GM19238 (cell line): ENCODE data around the gene LHFPL3.

Source experiments
- DNase-seq: peaks from one replicate; pipeline ENCODE4 v3.0.0; 2011; ENCODE audit warnings: low spot score; ENCODE audit not compliant: insufficient read length

LHFPL3 gene

GRCh38 chr7:104795616-104796398 is 467.4 kb downstream of the LHFPL3 start:
- no peak for DNase-seq

DNA sequence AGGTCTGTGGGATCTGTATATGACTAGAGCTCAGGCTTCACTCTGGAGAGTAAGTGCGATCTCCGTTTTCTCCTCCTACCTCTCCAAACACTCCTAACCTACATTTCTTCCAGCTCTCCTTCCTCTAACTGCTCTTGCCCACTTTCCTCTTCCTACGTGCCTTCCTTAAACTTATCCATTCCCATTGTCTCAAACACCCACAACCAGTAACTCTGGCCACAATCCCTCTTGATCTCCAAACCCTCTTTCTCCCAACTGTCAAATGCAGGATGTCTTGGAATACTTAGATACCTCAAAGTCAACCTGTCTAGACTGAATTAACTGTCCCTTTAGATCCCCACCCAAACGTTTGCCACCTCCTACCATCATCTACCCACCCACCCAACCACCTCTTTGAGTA is 471.9 kb downstream of the LHFPL3 start:
- no peak for DNase-seq

GRCh38 chr7:104801022-104801421 is 472.6 kb downstream of the LHFPL3 start:
- no peak for DNase-seq

GRCh38 chr7:104803931-104804330 is 475.5 kb downstream of the LHFPL3 start:
- no peak for DNase-seq

DNA sequence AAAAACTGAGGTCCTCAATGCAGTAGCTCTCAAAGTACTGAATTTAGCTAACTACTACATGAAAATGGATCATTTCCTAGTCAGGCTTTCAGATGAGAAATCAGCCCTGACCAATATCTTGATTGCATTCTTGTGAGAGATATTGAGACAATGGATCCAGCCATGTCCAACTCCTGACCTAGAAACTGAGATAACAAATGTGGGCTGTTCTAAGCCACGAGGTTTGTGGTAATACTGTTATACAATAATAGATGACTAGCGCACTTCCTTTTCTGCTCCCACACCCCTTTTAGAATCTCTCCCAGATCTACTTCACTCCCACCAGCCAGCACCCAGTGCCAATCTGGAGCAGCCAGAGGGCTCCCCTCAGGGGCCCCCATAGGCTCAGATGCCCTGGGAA is 476.3 kb downstream of the LHFPL3 start:
- no peak for DNase-seq

GRCh38 chr7:104805449-104806317 is 477.3 kb downstream of the LHFPL3 start:
- DNase-seq, result no peak

DNA sequence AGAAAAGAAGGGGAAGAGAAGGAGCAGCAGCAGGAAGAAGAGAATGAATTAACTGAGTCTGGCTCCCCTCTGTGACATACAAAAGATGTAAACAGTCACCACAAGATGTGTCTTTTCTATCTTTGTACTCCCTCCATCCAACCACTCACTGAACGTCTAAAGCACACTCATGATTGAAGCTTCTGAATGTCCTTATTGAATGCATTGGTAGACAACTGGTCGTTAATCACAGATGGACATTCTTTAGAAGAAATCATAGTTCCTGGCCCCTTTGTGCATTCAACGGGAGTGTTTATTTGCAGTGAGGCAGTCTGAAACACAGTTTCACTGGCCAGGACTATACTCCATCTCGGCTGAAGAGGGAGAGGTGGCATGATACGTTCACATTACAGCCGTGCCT is 479.3 kb downstream of the LHFPL3 start:
- DNase-seq, result no peak

DNA sequence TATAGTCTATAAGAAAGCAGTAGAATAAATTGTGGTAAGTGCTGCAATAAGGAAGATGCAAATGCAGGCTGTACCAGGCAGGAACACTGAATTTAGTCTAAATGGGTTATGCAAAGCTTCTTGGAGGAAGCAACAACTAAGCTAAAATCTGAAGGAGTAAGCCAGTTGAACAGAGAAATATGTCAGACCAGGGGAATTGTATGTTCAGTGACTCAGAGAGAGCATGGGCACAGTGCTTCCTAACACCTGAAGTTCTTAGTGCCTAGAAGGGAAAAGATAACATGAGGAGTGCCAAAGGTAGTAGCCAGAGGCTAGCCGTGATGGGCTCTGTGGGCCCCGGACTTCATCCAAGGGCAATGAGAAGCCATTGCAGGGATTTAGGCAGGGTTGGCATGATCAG is 481.5 kb downstream of the LHFPL3 start:
- no peak for DNase-seq

- no peak for DNase-seq
Measured at GRCh38 chr7:104814126-104814525, 485.7 kb downstream of the LHFPL3 start.

GRCh38 chr7:104814671-104815400 is 486.4 kb downstream of the LHFPL3 start:
- DNase-seq, result no peak

DNA sequence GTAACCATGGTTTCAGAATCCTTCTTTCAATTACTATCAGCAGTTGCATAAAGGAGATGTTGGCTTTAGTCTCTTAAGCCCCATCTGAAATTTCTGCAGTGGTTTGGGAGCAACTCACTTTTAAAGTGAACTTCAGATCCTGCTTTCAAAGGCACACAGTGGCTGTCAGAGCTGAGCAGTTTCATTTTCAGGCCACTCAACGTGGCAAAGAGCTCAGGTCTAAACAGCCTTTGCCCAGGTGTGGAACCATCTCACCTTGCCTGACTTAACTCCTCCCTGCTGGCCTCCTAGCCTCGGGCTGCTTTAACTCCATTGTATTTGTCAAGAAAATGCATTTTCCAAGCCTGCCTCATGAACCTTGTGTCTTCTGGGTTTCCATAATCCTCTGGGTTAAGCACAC is 488.1 kb downstream of the LHFPL3 start:
- no peak for DNase-seq

DNA sequence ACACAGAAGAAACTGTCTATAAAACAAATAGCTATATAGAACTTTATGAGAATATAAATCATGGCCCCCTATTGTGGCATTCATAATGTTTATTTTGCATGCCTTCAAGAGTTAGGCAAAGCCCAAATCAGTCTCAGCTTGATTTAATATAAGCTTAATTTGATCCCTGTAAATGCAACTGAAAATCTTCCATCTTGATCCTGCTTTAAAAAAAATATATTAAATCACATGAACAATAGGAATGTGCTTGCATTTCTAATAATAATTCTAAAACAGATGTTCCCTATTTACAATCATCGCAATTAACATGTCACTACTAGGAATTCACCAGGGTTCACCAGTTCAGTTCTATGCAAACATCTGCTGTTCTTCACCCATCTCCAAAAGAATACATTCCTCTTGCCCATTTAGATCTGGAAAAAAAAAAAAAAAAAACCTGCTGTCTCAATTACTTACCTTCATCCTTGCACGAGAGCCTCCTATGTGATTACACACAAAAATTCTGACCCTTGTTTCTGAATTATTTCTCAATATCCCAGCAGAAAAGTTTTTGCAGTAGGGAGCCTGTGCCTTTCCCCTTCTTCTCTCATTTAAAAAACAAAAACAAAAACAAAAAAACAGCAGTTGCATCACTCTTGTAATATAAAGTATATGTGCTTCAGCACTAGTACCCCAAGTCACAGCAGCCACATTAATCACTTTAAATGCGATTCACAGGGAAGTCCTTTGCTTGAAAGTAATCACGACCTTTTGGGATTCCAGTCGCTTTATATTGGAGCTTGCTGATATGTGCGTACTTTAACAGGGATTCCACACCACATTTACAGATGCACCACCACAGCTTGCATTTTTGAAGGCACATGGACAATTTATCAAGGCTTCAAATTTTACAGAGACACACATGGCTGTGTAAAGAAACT is 490.8 kb downstream of the LHFPL3 start:
- no peak for DNase-seq

DNA sequence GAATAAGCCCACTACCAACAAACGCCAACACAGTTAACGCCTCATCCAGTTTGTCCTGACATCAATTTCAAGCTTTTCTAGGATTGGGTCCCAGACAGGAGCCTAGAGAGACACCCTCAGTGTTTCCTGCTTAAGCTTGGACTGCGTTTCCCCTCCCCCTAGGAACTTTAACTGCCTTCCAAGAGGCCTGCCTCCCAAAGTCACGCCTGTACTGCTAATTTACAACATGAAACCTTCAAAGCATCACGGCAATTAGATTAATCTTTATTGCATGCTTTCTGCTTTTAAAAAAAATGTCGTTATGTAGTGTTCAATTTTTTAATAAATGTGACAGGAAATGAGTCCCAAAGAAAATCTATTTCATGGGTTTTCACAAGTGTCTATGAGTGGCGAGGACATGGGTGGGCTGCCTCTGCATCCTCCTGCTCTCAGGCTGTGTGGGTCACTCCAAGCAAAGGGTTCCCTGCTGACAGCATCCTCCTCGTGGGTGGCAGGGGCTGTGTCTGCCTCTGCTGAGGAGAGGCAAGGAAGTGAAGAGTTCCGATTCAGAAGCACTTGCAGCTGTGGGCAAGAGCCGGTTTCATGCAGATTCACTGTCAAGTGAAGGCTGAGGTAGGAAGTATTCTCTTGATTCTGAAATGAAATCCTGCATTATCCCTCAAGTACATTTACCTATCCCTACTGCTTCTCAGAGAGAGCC is 492.6 kb downstream of the LHFPL3 start:
- no peak for DNase-seq

DNA sequence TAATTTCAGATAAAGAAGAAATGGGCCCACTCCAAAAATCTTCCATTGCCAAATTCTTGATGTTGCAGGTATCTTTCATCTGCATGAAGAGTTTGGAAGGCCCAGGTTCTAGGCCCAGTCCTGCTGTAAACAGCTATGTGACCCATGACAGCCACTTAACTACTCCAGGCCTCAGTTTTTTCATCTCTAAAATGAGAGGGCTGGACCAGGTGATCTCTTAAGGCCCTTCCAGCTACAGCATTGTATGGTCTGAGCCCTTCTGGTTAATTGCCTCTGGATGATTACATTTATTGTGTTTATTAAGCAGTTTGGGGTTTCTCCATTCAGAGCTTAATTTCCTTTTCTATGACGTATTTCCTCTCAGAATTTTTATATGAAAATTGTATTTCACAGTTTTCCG is 494.8 kb downstream of the LHFPL3 start:
- no peak for DNase-seq

- DNase-seq, result no peak
Measured at GRCh38 chr7:104825099-104825498, 496.7 kb downstream of the LHFPL3 start.

GRCh38 chr7:104826135-104826534 is 497.7 kb downstream of the LHFPL3 start:
- no peak for DNase-seq

- no peak for DNase-seq
Measured at GRCh38 chr7:104836976-104837375, 508.6 kb downstream of the LHFPL3 start.

DNA sequence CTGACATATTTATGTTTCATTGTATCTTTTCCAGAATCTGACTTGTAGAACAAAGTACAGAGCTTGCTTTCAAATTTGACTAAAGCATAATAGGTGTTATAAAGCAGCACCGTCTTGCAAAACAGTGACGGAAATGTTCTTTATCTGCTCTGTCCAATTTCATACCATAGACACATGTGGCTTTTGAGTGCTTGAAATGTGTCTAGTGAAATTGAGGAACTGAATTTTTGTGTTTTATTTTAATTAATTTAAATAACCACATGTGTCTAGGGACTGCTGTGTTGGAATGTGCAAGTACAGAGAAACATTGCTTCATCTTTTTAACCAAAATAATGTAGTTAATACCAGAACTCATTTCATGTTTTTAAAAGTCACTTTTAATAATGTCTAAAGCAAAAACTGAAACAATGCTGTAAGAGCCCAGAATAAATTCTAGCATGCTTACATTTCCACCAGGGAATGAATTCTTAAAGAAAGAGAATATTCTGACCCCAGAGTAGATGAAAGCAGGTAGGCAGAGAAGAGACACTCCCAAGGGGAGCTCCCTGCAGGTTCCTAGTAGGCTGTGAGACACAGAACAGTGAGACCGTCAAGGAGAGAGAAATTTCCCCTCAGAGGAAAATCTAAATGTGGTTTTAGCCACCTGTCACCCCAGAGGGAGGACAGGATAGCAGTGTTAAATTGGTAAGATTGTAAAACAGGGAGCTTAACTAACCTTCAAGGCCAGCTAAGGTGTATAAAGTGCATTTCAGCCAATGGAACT is 510.3 kb downstream of the LHFPL3 start:
- DNase-seq, result no peak

- DNase-seq, result no peak
Measured at GRCh38 chr7:104839842-104840241, 511.4 kb downstream of the LHFPL3 start.

DNA sequence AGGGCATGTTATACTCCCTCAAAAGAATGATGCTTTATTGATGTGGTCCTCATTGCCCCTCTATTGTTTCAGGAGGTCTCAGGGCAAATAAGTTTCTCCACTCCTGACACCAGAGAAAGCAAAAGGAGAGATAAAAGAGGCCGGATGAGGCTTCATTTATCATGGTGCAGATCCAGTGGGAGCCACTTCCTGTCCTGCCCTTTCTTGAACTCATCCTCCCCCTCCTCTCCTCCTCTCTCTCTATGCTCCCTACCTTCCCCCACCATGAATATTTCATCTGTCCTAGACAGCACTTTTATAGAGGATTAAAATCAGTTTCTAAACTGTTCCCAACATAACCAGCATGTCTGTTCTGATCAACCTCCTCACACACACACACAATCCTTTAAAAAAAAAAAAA is 513.4 kb downstream of the LHFPL3 start:
- DNase-seq, result no peak
